ENCODE measurements around the gene ARHGEF1. TPM values are rescaled to one million over a fixed set of nuclear protein-coding genes. Genes with fewer than 3 reads are reported as not detected.

Gene ARHGEF1
- total RNA-seq, 2 donors from 2014 or later = 57.1 to 65.6 TPM

DNA sequence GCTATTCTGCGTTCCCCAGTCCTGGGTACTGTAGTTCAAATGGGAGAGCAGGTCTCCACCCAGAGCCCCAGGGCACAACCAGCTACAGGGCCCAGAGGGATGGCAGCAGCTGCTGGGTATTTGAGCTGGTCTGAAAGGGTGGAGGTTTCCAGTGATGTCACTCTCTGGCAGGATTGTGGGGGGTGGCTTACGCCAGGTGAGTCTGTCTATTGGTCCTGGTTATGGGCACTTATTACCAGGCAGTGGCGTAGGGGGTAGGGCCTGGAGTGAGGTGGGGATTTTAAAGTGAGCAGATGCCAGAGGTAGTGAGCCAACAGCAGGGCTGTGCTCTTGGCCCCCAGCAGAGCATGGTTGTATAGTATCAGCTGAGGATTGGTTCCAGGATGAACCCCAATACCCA is 16.7 kb upstream of the ARHGEF1 start:
- WGBS = 96% methylated on average over 3 of the region's 3 CpGs
- Histone ChIP-seq H3K9me3 (no peaks in the 10 kb centered on the region), H3K27me3 (replicated peaks; ENCODE audit: insufficient read depth) (no peaks in the 10 kb centered on the region), H3K4me1 (replicated peaks) (peaks cover 11% of the 10 kb centered on the region), H3K36me3 (peaks cover 2 to 23% of the 10 kb centered on the region in 2 donors), H3K4me3 (no peak overlapping the region), H3K27ac (no peak overlapping the region)
- TF ChIP-seq POLR2AphosphoS5 (IDR thresholded peaks at IDR 0.05) = no peak
- no peak for TF ChIP-seq POLR2A (IDR thresholded peaks at IDR 0.05)
- TF ChIP-seq, protein P1, sequence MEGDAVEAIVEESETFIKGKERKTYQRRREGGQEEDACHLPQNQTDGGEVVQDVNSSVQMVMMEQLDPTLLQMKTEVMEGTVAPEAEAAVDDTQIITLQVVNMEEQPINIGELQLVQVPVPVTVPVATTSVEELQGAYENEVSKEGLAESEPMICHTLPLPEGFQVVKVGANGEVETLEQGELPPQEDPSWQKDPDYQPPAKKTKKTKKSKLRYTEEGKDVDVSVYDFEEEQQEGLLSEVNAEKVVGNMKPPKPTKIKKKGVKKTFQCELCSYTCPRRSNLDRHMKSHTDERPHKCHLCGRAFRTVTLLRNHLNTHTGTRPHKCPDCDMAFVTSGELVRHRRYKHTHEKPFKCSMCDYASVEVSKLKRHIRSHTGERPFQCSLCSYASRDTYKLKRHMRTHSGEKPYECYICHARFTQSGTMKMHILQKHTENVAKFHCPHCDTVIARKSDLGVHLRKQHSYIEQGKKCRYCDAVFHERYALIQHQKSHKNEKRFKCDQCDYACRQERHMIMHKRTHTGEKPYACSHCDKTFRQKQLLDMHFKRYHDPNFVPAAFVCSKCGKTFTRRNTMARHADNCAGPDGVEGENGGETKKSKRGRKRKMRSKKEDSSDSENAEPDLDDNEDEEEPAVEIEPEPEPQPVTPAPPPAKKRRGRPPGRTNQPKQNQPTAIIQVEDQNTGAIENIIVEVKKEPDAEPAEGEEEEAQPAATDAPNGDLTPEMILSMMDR (IDR thresholded peaks at IDR 0.05) = no peak
- intact Hi-C loops (cut with DNase I) = no loop called here
- DNase-seq (ENCODE audit: low spot score) = no peak

DNA sequence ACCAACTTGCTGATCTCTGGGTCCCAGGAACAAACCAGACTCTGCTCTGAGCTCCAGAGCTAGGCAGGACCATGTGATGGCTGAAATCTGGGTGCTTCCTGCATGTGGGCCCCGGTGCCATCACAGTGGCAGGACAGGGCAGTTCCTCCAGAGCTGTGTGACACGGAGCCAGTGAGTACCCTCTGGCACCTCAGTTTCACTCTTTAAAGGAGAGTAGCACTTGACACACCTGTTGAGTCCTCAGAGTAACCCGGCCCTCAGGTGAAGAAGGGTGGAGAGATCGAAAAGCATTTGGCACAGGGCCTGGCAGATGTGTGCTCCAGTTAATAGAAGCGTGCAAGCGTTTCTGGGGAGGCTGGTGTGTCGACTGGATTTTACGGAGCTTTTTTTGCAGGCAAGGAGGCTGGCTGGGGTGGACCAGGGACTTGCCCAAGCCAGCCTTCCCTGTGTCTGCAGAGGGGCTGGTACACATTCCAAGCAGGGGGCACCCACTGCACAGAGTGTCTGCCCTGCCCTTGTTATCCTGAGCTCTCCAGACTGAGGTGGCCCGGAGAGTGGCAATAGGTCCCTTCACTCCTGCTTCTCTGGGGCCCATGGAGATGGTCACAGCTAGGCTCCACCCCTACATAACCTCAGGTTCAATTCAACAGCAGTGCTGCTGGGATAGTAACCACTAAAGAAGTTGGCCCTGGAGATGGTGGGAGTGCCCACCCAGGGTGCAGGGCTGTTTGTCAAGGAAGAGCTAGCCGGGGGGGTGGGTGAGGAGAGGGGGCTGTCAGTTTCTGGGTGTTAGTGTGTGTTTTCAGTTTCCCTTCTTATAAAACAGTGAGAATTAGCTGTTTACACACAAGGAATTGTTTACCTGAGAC is 14.6 kb upstream of the ARHGEF1 start:
- 53% methylated on average over 10 of the region's 10 CpGs for WGBS
- Histone ChIP-seq H3K4me1 (replicated peaks) (peaks cover 4% of the 10 kb centered on the region), H3K4me3 (no peak overlapping the region), H3K36me3 (peaks cover 2 to 15% of the 10 kb centered on the region in 2 donors), H3K27ac (no peak overlapping the region), H3K27me3 (replicated peaks; ENCODE audit: insufficient read depth) (no peaks in the 10 kb centered on the region), H3K9me3 (no peaks in the 10 kb centered on the region)
- no peak for DNase-seq (ENCODE audit: low spot score)
- TF ChIP-seq, protein P1 (IDR thresholded peaks at IDR 0.05) = no peak
- TF ChIP-seq POLR2A (IDR thresholded peaks at IDR 0.05) = no peak
- TF ChIP-seq POLR2AphosphoS5 (IDR thresholded peaks at IDR 0.05) = no peak
- intact Hi-C loops (cut with DNase I) = no loop called here

DNA sequence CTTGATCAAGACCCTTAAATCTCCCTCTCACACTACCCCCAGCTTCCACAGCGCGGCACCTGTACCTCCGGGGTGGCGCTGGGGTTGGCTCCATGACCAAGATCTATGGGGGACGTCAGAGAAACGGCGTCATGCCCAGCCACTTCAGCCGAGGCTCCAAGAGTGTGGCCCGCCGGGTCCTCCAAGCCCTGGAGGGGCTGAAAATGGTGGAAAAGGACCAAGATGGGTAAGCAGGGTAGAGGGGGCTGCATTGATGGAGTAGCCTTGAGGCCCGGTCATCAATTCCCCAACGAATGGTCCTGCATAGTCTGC is 14.0 kb upstream of the ARHGEF1 start:
- Histone ChIP-seq H3K4me3 (no peak overlapping the region), H3K9me3 (no peaks in the 10 kb centered on the region), H3K36me3 (peaks cover 2 to 15% of the 10 kb centered on the region in 2 donors), H3K27me3 (replicated peaks; ENCODE audit: insufficient read depth) (no peaks in the 10 kb centered on the region), H3K27ac (no peak overlapping the region), H3K4me1 (replicated peaks) (peaks cover 4% of the 10 kb centered on the region)
- no peak for TF ChIP-seq POLR2A (IDR thresholded peaks at IDR 0.05)
- TF ChIP-seq, protein P1 (IDR thresholded peaks at IDR 0.05) = no peak
- no peak for TF ChIP-seq POLR2AphosphoS5 (IDR thresholded peaks at IDR 0.05)
- no peak for DNase-seq (ENCODE audit: low spot score)
- 78% methylated on average over 12 of the region's 12 CpGs for WGBS
- intact Hi-C loops (cut with DNase I) = no loop called here

DNA sequence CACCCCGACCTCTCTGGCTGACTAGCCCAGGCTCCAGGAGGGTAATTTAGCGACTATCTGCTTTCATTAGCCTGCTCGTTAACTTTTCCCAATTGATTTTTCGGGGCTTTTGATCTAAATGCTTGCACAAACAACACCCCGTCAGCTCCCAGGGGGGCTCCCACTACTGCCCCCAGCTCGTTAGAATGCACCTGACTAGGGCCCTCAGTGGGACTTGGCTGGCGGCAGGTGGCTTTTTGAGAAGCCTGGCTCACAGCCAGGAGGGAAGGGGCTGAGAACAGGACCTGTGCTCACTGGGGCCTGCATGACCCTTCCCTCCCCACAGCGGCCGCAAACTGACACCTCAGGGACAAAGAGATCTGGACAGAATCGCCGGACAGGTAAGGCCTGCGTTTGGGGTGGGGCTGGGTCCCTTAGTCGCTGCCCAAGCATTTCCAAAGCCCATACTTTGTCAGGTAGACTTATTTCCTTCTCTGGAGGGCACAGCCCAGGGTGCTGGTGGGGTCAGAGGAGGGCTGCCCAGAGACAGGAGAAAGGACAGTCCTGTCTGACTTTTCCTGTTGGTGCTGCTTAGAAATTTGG is 13.5 kb upstream of the ARHGEF1 start:
- Histone ChIP-seq H3K4me3 (no peak overlapping the region), H3K27me3 (replicated peaks; ENCODE audit: insufficient read depth) (no peaks in the 10 kb centered on the region), H3K27ac (no peak overlapping the region), H3K4me1 (replicated peaks) (peaks cover 4% of the 10 kb centered on the region), H3K36me3 (peaks cover 0 to 15% of the 10 kb centered on the region in 2 donors), H3K9me3 (no peaks in the 10 kb centered on the region)
- DNase-seq (ENCODE audit: low spot score) = no peak
- intact Hi-C loops (cut with DNase I) = no loop called here
- TF ChIP-seq POLR2AphosphoS5 (IDR thresholded peaks at IDR 0.05) (no peak), POLR2A (IDR thresholded peaks at IDR 0.05) (no peak)
- TF ChIP-seq, protein P1 (IDR thresholded peaks at IDR 0.05) = no peak
- 73% methylated on average over 13 of the region's 13 CpGs for WGBS

Measured in prostate gland (tissue), 2 donors.